ENCODE measurements around the gene SHISA6.

Gene SHISA6

GRCh38 chr17:11324021-11324420, 83.0 kb downstream of the SHISA6 start:
- TF ChIP-seq CTCF (IDR thresholded peaks at IDR 0.05; ENCODE audit: insufficient read depth, low read depth, low read length, missing control alignments): no peak
- H3K4me3 ChIP-seq (ENCODE audit: low read depth, low read length): no peak overlapping the region
- DNase-seq (ENCODE audit: low read depth): no peak

DNA sequence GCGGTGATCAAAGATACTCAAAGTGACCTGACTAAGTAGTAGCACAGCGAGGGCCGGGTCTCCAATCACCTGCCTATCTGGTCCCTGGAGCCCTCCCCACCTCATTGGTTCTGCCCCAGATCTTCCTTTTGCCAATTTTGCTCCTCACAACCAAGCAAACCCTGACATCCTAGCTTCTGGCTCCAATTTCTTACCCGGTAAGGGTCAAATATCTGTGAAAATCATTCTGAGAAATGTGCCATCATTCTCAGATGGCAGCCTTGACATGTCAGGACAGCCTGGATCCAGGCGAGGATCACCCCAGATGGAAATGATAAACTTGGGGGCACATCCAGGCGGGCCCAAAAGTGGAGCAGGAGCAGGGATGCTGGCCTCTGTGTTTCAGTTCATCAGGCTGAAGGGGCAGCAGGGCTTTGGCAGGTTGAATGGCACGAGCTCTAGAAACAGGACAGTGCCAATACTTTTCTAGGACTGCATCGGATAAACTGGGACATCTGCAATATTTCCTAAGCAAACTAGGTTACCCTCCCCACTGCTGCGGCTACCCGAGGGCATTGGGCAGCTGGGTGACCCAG, 83.9 kb downstream of the SHISA6 start:
- H3K4me3 ChIP-seq (ENCODE audit: low read depth, low read length): no peak overlapping the region
- no peak for DNase-seq (ENCODE audit: low read depth)
- TF ChIP-seq CTCF (IDR thresholded peaks at IDR 0.05; ENCODE audit: insufficient read depth, low read depth, low read length, missing control alignments): no peak

- no peak for TF ChIP-seq CTCF (IDR thresholded peaks at IDR 0.05; ENCODE audit: insufficient read depth, low read depth, low read length, missing control alignments)
- no peak overlapping the region for H3K4me3 ChIP-seq (ENCODE audit: low read depth, low read length)
- DNase-seq (ENCODE audit: low read depth): no peak
Measured at GRCh38 chr17:11326492-11326891, 85.5 kb downstream of the SHISA6 start.

DNA sequence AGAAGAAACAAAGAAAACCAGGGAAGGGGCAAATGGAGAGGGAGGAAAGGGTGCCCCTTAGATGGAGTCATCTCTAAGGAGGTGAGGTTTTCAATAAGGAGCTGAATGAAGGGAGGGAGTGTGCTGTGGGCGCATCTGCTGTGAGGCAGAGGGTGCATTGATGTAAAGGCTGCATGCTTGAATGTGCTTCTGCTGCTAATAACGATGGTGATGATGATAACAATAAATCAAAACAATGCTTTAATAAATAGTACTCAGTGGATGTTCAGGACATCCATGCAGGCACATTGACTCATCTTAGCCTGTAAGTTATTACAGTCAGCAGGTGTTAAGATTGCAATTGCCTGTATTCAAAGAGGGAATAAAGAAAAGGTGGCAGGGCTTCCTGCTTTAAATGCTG, 87.8 kb downstream of the SHISA6 start:
- TF ChIP-seq CTCF (IDR thresholded peaks at IDR 0.05; ENCODE audit: insufficient read depth, low read depth, low read length, missing control alignments): no peak
- no peak overlapping the region for H3K4me3 ChIP-seq (ENCODE audit: low read depth, low read length)
- DNase-seq (ENCODE audit: low read depth): no peak

DNA sequence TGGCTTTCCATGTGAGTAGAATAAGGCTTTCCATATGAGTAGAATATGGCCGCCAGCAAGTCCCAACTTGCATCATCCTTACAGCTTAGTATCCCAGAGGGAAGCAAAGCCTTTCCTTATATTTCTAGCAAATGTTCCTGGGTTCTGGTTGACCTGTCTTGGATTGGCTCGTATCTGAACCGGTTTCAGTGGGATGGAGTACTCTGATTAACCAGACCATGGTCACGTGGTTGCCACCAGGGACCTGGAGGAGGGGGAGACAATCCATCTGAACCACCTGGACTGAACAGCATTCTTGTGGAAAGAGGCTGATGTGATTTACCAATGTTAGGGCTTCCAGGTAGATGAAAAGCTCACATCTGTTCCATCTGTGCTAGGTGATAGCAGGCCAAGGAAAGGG, 89.0 kb downstream of the SHISA6 start:
- no peak for TF ChIP-seq CTCF (IDR thresholded peaks at IDR 0.05; ENCODE audit: insufficient read depth, low read depth, low read length, missing control alignments)
- DNase-seq (ENCODE audit: low read depth): no peak
- no peak overlapping the region for H3K4me3 ChIP-seq (ENCODE audit: low read depth, low read length)

- no peak overlapping the region for H3K4me3 ChIP-seq (ENCODE audit: low read depth, low read length)
- no peak for DNase-seq (ENCODE audit: low read depth)
Measured at GRCh38 chr17:11330826-11331225, 89.8 kb downstream of the SHISA6 start.

More at GRCh38 chr17:11330826-11331225, 89.8 kb downstream of the SHISA6 start:
- no peak for TF ChIP-seq CTCF (IDR thresholded peaks at IDR 0.05; ENCODE audit: insufficient read depth, low read depth, low read length, missing control alignments)
